Esophagus muscularis mucosa (tissue), 4 donors: ENCODE data around the gene SLC16A1.

Source experiments
- EP300 ChIP-seq: sonication (generic); formaldehyde crosslinking; IDR thresholded peaks from one replicate; pipeline ENCODE4 v1.6.1; 2017; ENCODE audit warnings: antibody characterized with exemption
- POLR2A ChIP-seq: fragments of 450-650 bp; IDR thresholded peaks from one replicate; pipeline ENCODE4 v1.6.1; 2017; ENCODE audit warnings: antibody characterized with exemption, moderate library complexity, mild to moderate bottlenecking, low read depth
- POLR2AphosphoS5 ChIP-seq, 2 donors: sonication (generic); formaldehyde crosslinking; IDR thresholded peaks; one replicate each; pipeline ENCODE4 v1.6.1; 2017; ENCODE audit warnings: antibody characterized with exemption in 2 of 2
- TF ChIP-seq, protein P1 (sequence below), 3 experiments: fragments of 200-600 bp in 2 of 3; fragments of 450-650 bp in 1 of 3; sonication (generic) in 2 of 3; IDR thresholded peaks; one replicate each; pipeline ENCODE4 v1.5.1; 2017 to 2019; ENCODE audit warnings: antibody characterized with exemption in 3 of 3, mild to moderate bottlenecking in 2 of 3, moderate library complexity in 1 of 3

DNA sequence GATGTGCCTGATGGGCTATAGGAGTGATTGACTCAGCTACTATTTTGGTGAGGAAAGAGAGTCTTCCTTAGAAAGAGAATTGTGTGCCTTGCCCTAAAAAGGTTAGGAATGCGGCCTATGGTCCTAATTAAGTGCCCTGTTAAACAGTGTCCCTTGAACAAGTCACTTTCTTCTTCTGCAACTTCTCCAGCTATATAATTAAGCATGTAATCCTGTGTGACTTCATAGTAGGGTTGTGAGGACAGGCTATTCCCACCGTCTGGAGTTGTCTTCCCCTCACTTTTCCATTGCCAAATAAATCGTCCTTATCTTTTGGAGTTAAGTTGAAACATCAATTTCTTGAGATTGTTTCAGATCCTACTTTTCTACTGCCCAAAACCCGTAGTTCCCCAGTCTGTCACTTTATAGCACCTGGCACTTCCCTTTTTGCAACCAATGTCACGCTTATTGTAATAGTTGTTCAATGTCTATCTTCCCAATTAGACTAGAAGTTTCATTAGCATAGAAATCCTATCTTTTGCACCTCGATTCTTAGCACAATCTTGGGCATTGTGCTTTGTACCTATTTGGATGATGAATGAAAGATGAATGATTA, 27.6 kb upstream of the SLC16A1 start:
- TF ChIP-seq, protein P1, sequence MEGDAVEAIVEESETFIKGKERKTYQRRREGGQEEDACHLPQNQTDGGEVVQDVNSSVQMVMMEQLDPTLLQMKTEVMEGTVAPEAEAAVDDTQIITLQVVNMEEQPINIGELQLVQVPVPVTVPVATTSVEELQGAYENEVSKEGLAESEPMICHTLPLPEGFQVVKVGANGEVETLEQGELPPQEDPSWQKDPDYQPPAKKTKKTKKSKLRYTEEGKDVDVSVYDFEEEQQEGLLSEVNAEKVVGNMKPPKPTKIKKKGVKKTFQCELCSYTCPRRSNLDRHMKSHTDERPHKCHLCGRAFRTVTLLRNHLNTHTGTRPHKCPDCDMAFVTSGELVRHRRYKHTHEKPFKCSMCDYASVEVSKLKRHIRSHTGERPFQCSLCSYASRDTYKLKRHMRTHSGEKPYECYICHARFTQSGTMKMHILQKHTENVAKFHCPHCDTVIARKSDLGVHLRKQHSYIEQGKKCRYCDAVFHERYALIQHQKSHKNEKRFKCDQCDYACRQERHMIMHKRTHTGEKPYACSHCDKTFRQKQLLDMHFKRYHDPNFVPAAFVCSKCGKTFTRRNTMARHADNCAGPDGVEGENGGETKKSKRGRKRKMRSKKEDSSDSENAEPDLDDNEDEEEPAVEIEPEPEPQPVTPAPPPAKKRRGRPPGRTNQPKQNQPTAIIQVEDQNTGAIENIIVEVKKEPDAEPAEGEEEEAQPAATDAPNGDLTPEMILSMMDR (IDR thresholded peaks at IDR 0.05): no peak
- TF ChIP-seq POLR2AphosphoS5 (IDR thresholded peaks at IDR 0.05) (no peak), POLR2A (no peak), EP300 (no peak)
